T-cell (primary cell): ENCODE data around the gene EPHB4. TPM values are rescaled to one million over a fixed set of nuclear protein-coding genes. Genes with fewer than 3 reads are reported as not detected.

ENCODE experiments used
- ATAC-seq, 4 experiments: fragments of 200-7000 bp in 3 of 4; fragments of 150-1000 bp in 1 of 4; cut with Tn5 transposase; replicated peaks in 1 of 4; 1 replicate in 3 of 4; 2 replicates in 1 of 4; pipeline ENCODE4 v1.10.0; 2021; ENCODE audit warnings: moderate library complexity in 3 of 4, mild to moderate bottlenecking in 2 of 4, moderate number of reproducible peaks in 1 of 4
- CTCF ChIA-PET, 2 donors: fragments of 300-600 bp; sonication (Branson Sonifier 250); formaldehyde crosslinking; loops; one replicate each; lab custom pipeline; 2022; ENCODE audit warnings: antibody characterized with exemption in 2 of 2; lab: Charles Lee
- POLR2A ChIA-PET, 2 donors: fragments of 300-600 bp; sonication (Branson Sonifier 250); formaldehyde crosslinking; loops; one replicate each; lab custom pipeline; 2022; ENCODE audit warnings: antibody characterized with exemption in 2 of 2; lab: Charles Lee
- DNase-seq, 35 experiments: peaks; one replicate each; pipeline versions ENCODE4 v3.0.0 to v3.0.0-alpha.2; 2013 to 2023
- H3K27ac ChIP-seq: one replicate; pipeline ENCODE4 v1.5.1; 2013; ENCODE audit warnings: low read length
- H3K27me3 ChIP-seq, 2 experiments: replicated peaks in 1 of 2; 1 replicate in 1 of 2; 2 replicates in 1 of 2; pipeline versions ENCODE4 v1.6.1 to v1.7.0; 2013; ENCODE audit warnings: low read length in 1 of 2, mixed read lengths in 1 of 2; ENCODE audit not compliant: control insufficient read depth in 2 of 2, insufficient read depth in 2 of 2; ENCODE audit errors: extremely low read depth in 1 of 2
- H3K36me3 ChIP-seq, 2 donors: 1 replicate in 1 of 2; 2 replicates in 1 of 2; pipeline versions ENCODE4 v1.6.1 to v1.7.0; 2013; ENCODE audit warnings: low read length in 1 of 2; ENCODE audit not compliant: control insufficient read depth in 2 of 2, insufficient read depth in 1 of 2; ENCODE audit errors: extremely low read depth in 1 of 2
- H3K4me1 ChIP-seq, 2 experiments: 1 replicate in 1 of 2; 2 replicates in 1 of 2; pipeline versions ENCODE4 v1.6.1 to v1.7.0; 2013; ENCODE audit warnings: low read length in 2 of 2, mixed read lengths in 1 of 2; ENCODE audit not compliant: insufficient read depth in 2 of 2, control insufficient read depth in 1 of 2; ENCODE audit errors: extremely low read depth in 1 of 2
- H3K4me3 ChIP-seq, 2 donors: 1 replicate in 1 of 2; 2 replicates in 1 of 2; pipeline versions ENCODE4 v1.5.1 to v1.7.0; 2013; ENCODE audit warnings: mild to moderate bottlenecking in 2 of 2, low read length in 1 of 2, moderate library complexity in 1 of 2; ENCODE audit not compliant: control insufficient read depth in 1 of 2; ENCODE audit errors: extremely low read depth in 1 of 2
- H3K9me3 ChIP-seq: 2 replicates; pipeline ENCODE4 v1.7.0; 2013
- H3K27ac Mint-ChIP-seq, 2 donors: one replicate each; pipeline ENCODE4 v1.8.0; 2020 to 2021; ENCODE audit warnings: mild to moderate bottlenecking in 2 of 2, mixed read lengths in 2 of 2
- H3K27me3 Mint-ChIP-seq, 2 donors: one replicate each; pipeline ENCODE4 v1.8.0; 2021 to 2022; ENCODE audit warnings: mixed read lengths in 2 of 2
- H3K36me3 Mint-ChIP-seq: one replicate; pipeline ENCODE4 v1.8.0; 2021; ENCODE audit warnings: mixed read lengths
- H3K4me1 Mint-ChIP-seq, 3 donors: one replicate each; pipeline ENCODE4 v1.8.0; 2020 to 2022; ENCODE audit warnings: mixed read lengths in 3 of 3, mild to moderate bottlenecking in 1 of 3
- H3K4me3 Mint-ChIP-seq, 3 donors: one replicate each; pipeline ENCODE4 v1.8.0; 2020 to 2022; ENCODE audit warnings: mild to moderate bottlenecking in 3 of 3, mixed read lengths in 3 of 3, moderate library complexity in 3 of 3
- H3K9me3 Mint-ChIP-seq, 3 donors: one replicate each; pipeline ENCODE4 v1.8.0; 2020 to 2022; ENCODE audit warnings: mixed read lengths in 3 of 3
- WGBS: methylation state at CpG from one replicate; pipeline ENCODE4 v1.1.5; 2013; ENCODE audit warnings: missing lambda C conversion rate; ENCODE audit not compliant: insufficient coverage; 5-methylcytosine and 5-hydroxymethylcytosine counted together
- total RNA-seq, 35 experiments: library from RNA in 6 of 35; stranded (reverse) in 6 of 35; fragments of 120-200 nt in 1 of 35; gene quantifications; one replicate each; pipeline versions ENCODE4 v1.2.1 to v1.2.4 and lab custom pipeline; 2013 to 2026

The EPHB4 gene
- total RNA-seq, 5 donors from 2014 or later (not counting 1 experiment from before 2014, with no cell fraction given) = 7.8 to 12.7 (median 9.5) TPM

GRCh38 chr7:100824499-100825214 lies 2.7 kb downstream of the EPHB4 start:
- CTCF ChIA-PET = no interaction called here
- peaks cover 12 to 26% of the 10 kb centered on the region in 2 experiments for H3K4me1 ChIP-seq
- no peak overlapping the region for H3K4me3 Mint-ChIP-seq
- peaks cover 18 to 26% (median 25%) of the 10 kb centered on the region in 3 donors for H3K4me1 Mint-ChIP-seq
- no peak overlapping the region for H3K27ac ChIP-seq
- no peak overlapping the region for H3K27ac Mint-ChIP-seq
- WGBS = 86% methylated on average over 7 of the region's 18 CpGs
- peaks cover 2 to 62% of the 10 kb centered on the region in 2 experiments for H3K27me3 ChIP-seq
- H3K9me3 ChIP-seq = no peaks in the 10 kb centered on the region
- no peak for ATAC-seq
- no peaks in the 10 kb centered on the region for H3K36me3 ChIP-seq
- POLR2A ChIA-PET = interaction anchor here in 1 of 2 donors (0.6 kb wide), 1 partner anchor 362 kb away, joined by 4 read pairs; no protein-coding TSS in a partner anchor
- no peak for DNase-seq
- no peaks in the 10 kb centered on the region for H3K36me3 Mint-ChIP-seq
- H3K27me3 Mint-ChIP-seq = peaks cover 26 to 42% of the 10 kb centered on the region in 2 donors
- H3K9me3 Mint-ChIP-seq = no peaks in the 10 kb centered on the region
- H3K4me3 ChIP-seq = no peak overlapping the region

GRCh38 chr7:100823534-100823933 lies 3.8 kb downstream of the EPHB4 start:
- Histone ChIP-seq H3K4me3 (no peak overlapping the region), H3K27me3 (peaks cover 2 to 55% of the 10 kb centered on the region in 2 experiments), H3K36me3 (no peaks in the 10 kb centered on the region), H3K27ac (no peak overlapping the region), H3K4me1 (peaks cover 10 to 22% of the 10 kb centered on the region in 2 experiments), H3K9me3 (no peaks in the 10 kb centered on the region)
- H3K4me1 Mint-ChIP-seq = peaks cover 16 to 23% (median 20%) of the 10 kb centered on the region in 3 donors
- no peaks in the 10 kb centered on the region for H3K36me3 Mint-ChIP-seq
- ChIA-PET POLR2A (no interaction called here), CTCF (no interaction called here)
- no peaks in the 10 kb centered on the region for H3K9me3 Mint-ChIP-seq
- DNase-seq (no peak), ATAC-seq (no peak)
- WGBS = 91% methylated on average over 30 of the region's 31 CpGs
- no peak overlapping the region for H3K27ac Mint-ChIP-seq
- H3K27me3 Mint-ChIP-seq = peaks cover 22 to 35% of the 10 kb centered on the region in 2 donors
- H3K4me3 Mint-ChIP-seq = no peak overlapping the region

GRCh38 chr7:100823140-100823525 lies 4.2 kb downstream of the EPHB4 start:
- Histone ChIP-seq H3K4me3 (no peak overlapping the region), H3K36me3 (no peaks in the 10 kb centered on the region), H3K27ac (no peak overlapping the region), H3K9me3 (no peaks in the 10 kb centered on the region), H3K4me1 (peaks cover 7 to 18% of the 10 kb centered on the region in 2 experiments), H3K27me3 (peaks cover 2 to 51% of the 10 kb centered on the region in 2 experiments)
- WGBS = 100% methylated on average over 1 of the region's 7 CpGs
- Mint-ChIP-seq H3K4me1 (peaks cover 15 to 21% (median 18%) of the 10 kb centered on the region in 3 donors), H3K27me3 (peaks cover 20 to 34% of the 10 kb centered on the region in 2 donors), H3K4me3 (no peak overlapping the region), H3K27ac (no peak overlapping the region), H3K36me3 (no peaks in the 10 kb centered on the region), H3K9me3 (no peaks in the 10 kb centered on the region)
- ChIA-PET POLR2A (no interaction called here), CTCF (no interaction called here)
- no peak for ATAC-seq
- DNase-seq = no peak

- peaks cover 0 to 45% of the 10 kb centered on the region in 2 experiments for H3K27me3 ChIP-seq
- no peaks in the 10 kb centered on the region for H3K9me3 ChIP-seq
- CTCF ChIA-PET = no interaction called here
- no peak for DNase-seq
- Mint-ChIP-seq H3K36me3 (no peaks in the 10 kb centered on the region), H3K27me3 (peaks cover 15 to 27% of the 10 kb centered on the region in 2 donors), H3K27ac (no peak overlapping the region), H3K4me3 (no peak overlapping the region), H3K9me3 (no peaks in the 10 kb centered on the region), H3K4me1 (peaks cover 10 to 14% (median 12%) of the 10 kb centered on the region in 3 donors)
- WGBS = 93% methylated on average over 36 of the region's 43 CpGs
- H3K36me3 ChIP-seq = no peaks in the 10 kb centered on the region
- H3K4me3 ChIP-seq = no peak overlapping the region
- POLR2A ChIA-PET = no interaction called here
- H3K27ac ChIP-seq = no peak overlapping the region
- H3K4me1 ChIP-seq = peaks cover 3 to 12% of the 10 kb centered on the region in 2 experiments
- ATAC-seq = no peak
These were observed 4.8 kb downstream of the EPHB4 start for GRCh38 chr7:100822236-100823139.

GRCh38 chr7:100819586-100819985 lies 7.7 kb downstream of the EPHB4 start:
- peaks cover 0 to 20% of the 10 kb centered on the region in 2 experiments for H3K27me3 ChIP-seq
- no peak overlapping the region for H3K27ac ChIP-seq
- H3K9me3 ChIP-seq = no peaks in the 10 kb centered on the region
- no peaks in the 10 kb centered on the region for H3K9me3 Mint-ChIP-seq
- no peaks in the 10 kb centered on the region for H3K36me3 ChIP-seq
- H3K4me1 ChIP-seq = no peaks in the 10 kb centered on the region
- H3K4me1 Mint-ChIP-seq = no peaks in the 10 kb centered on the region
- H3K27me3 Mint-ChIP-seq = peaks cover 0 to 9% of the 10 kb centered on the region in 2 donors
- ChIA-PET CTCF (no interaction called here), POLR2A (no interaction called here)
- ATAC-seq = no peak
- no peaks in the 10 kb centered on the region for H3K36me3 Mint-ChIP-seq
- no peak overlapping the region for H3K27ac Mint-ChIP-seq
- H3K4me3 Mint-ChIP-seq = no peak overlapping the region
- 95% methylated on average over 23 of the region's 23 CpGs for WGBS
- no peak for DNase-seq
- H3K4me3 ChIP-seq = no peak overlapping the region

- CTCF ChIA-PET = interaction anchor here in 1 of 2 donors (0.6 kb wide), 1 partner anchor 922 kb away, joined by 6 read pairs; no protein-coding TSS in a partner anchor
- no peak overlapping the region for H3K4me3 Mint-ChIP-seq
- WGBS = 94% methylated on average over 2 of the region's 6 CpGs
These were observed 8.5 kb downstream of the EPHB4 start for GRCh38 chr7:100818825-100819224.

More at GRCh38 chr7:100818825-100819224, 8.5 kb downstream of the EPHB4 start:
- H3K4me1 ChIP-seq = no peaks in the 10 kb centered on the region
- peaks cover 0 to 12% of the 10 kb centered on the region in 2 experiments for H3K27me3 ChIP-seq
- H3K9me3 Mint-ChIP-seq = no peaks in the 10 kb centered on the region
- H3K4me1 Mint-ChIP-seq = no peaks in the 10 kb centered on the region
- H3K27ac Mint-ChIP-seq = no peak overlapping the region
- H3K9me3 ChIP-seq = no peaks in the 10 kb centered on the region
- DNase-seq (no peak), ATAC-seq (no peak)
- POLR2A ChIA-PET = no interaction called here
- H3K27me3 Mint-ChIP-seq = peaks cover 0 to 3% of the 10 kb centered on the region in 2 donors
- H3K27ac ChIP-seq = no peak overlapping the region
- no peak overlapping the region for H3K4me3 ChIP-seq
- H3K36me3 Mint-ChIP-seq = no peaks in the 10 kb centered on the region
- no peaks in the 10 kb centered on the region for H3K36me3 ChIP-seq
